B cell (primary cell): ENCODE data around the gene NRL. TPM values are rescaled to one million over a fixed set of nuclear protein-coding genes. Genes with fewer than 3 reads are reported as not detected.

Experiments
- ATAC-seq: fragments of 200-7000 bp; cut with Tn5 transposase; one replicate; pipeline ENCODE4 v1.10.0; 2021; ENCODE audit warnings: low read depth, mild to moderate bottlenecking, moderate number of reproducible peaks, moderate library complexity
- CTCF ChIA-PET: fragments of 350-600 bp; sonication (Branson Sonifier 250); formaldehyde crosslinking; loops from one replicate; lab custom pipeline; 2021; ENCODE audit warnings: antibody characterized with exemption, inconsistent platforms; lab: Charles Lee
- POLR2A ChIA-PET: fragments of 350-600 bp; sonication (Branson Sonifier 250); formaldehyde crosslinking; loops from one replicate; lab custom pipeline; 2021; ENCODE audit warnings: antibody characterized with exemption; lab: Charles Lee
- DNase-seq: peaks from one replicate; pipeline ENCODE4 v3.0.0; 2013
- H2AFZ ChIP-seq: 2 replicates; pipeline ENCODE4 v1.6.1; 2012; ENCODE audit warnings: mild to moderate bottlenecking, low read depth, low read length; ENCODE audit not compliant: insufficient read depth, poor library complexity, severe bottlenecking
- H3K27ac ChIP-seq, 2 donors: 1 replicate in 1 of 2; 2 replicates in 1 of 2; pipeline ENCODE4 v1.5.1; 2012 to 2013; ENCODE audit warnings: low read length in 2 of 2, mild to moderate bottlenecking in 2 of 2, moderate library complexity in 1 of 2
- H3K27me3 ChIP-seq, 4 experiments: fragments of 200-600 bp in 1 of 4; sonication (generic) in 1 of 4; replicated peaks in 1 of 4; 1 replicate in 2 of 4; 2 replicates in 2 of 4; pipeline versions ENCODE4 v1.6.1 to v1.7.0; 2013 to 2016; ENCODE audit warnings: low read length in 3 of 4, mild to moderate bottlenecking in 2 of 4, mixed read lengths in 1 of 4, moderate library complexity in 1 of 4; ENCODE audit not compliant: insufficient read depth in 4 of 4, control insufficient read depth in 3 of 4; ENCODE audit errors: control extremely low read depth in 1 of 4
- H3K36me3 ChIP-seq, 2 experiments: replicated peaks in 1 of 2; 1 replicate in 1 of 2; 2 replicates in 1 of 2; pipeline versions ENCODE4 v1.6.1 to v1.7.1; 2013; ENCODE audit warnings: low read length in 1 of 2; ENCODE audit not compliant: insufficient read depth in 2 of 2, control insufficient read depth in 1 of 2; ENCODE audit errors: control extremely low read depth in 1 of 2, extremely low read depth in 1 of 2
- H3K4me1 ChIP-seq, 2 donors: fragments of 200-600 bp in 1 of 2; sonication (generic) in 1 of 2; 1 replicate in 1 of 2; 2 replicates in 1 of 2; pipeline versions ENCODE4 v1.5.1 to v1.6.1; 2013 to 2017; ENCODE audit warnings: low read length in 2 of 2; ENCODE audit not compliant: control insufficient read depth in 2 of 2, insufficient read depth in 2 of 2
- H3K4me2 ChIP-seq: replicated peaks from 2 replicates; pipeline ENCODE3; 2012; ENCODE audit warnings: mild to moderate bottlenecking, low read depth, low read length; ENCODE audit not compliant: poor library complexity, severe bottlenecking
- H3K4me3 ChIP-seq, 5 experiments: fragments of 200-600 bp in 1 of 5; sonication (generic) in 1 of 5; 1 replicate in 3 of 5; 2 replicates in 2 of 5; pipeline versions ENCODE4 v1.5.1 to v1.7.0; 2011 to 2016; ENCODE audit warnings: low read length in 4 of 5, mild to moderate bottlenecking in 4 of 5, low read depth in 2 of 5, control low read depth in 1 of 5, moderate library complexity in 1 of 5; ENCODE audit not compliant: insufficient read depth in 1 of 5; ENCODE audit errors: control extremely low read depth in 1 of 5, extremely low read depth in 1 of 5
- H3K79me2 ChIP-seq: fragments of 200-600 bp; sonication (generic); one replicate; pipeline ENCODE4 v1.6.0; 2016; ENCODE audit warnings: low read length; ENCODE audit not compliant: control insufficient read depth, insufficient read depth
- H3K9ac ChIP-seq: fragments of 200-600 bp; sonication (generic); 2 replicates; pipeline ENCODE4 v1.6.1; 2017; ENCODE audit warnings: mild to moderate bottlenecking, low read length, moderate library complexity
- H3K9me3 ChIP-seq, 3 donors: one replicate each; pipeline versions ENCODE4 v1.6.1 to v1.7.1; 2013; ENCODE audit warnings: low read length in 2 of 3; ENCODE audit not compliant: control insufficient read depth in 2 of 3, insufficient read depth in 1 of 3; ENCODE audit errors: control extremely low read depth in 1 of 3
- H4K20me1 ChIP-seq: 2 replicates; pipeline ENCODE4 v1.6.0; 2012; ENCODE audit warnings: mild to moderate bottlenecking, low read length; ENCODE audit not compliant: insufficient read depth, control insufficient read depth, poor library complexity, severe bottlenecking
- H3K27ac Mint-ChIP-seq: one replicate; pipeline ENCODE4 v1.8.0; 2021; ENCODE audit warnings: mixed read lengths
- H3K27me3 Mint-ChIP-seq: one replicate; pipeline ENCODE4 v1.8.0; 2021; ENCODE audit warnings: mixed read lengths
- H3K4me1 Mint-ChIP-seq: one replicate; pipeline ENCODE4 v1.8.0; 2021; ENCODE audit warnings: mixed read lengths
- H3K4me3 Mint-ChIP-seq: one replicate; pipeline ENCODE4 v1.8.0; 2021; ENCODE audit warnings: mixed read lengths
- H3K9me3 Mint-ChIP-seq: one replicate; pipeline ENCODE4 v1.8.0; 2022; ENCODE audit warnings: mixed read lengths; ENCODE audit not compliant: insufficient read depth
- CTCF ChIP-seq: fragments of 200-600 bp; IDR thresholded peaks from one replicate; pipeline ENCODE4 v1.8.0; 2022; ENCODE audit warnings: antibody characterized with exemption, mild to moderate bottlenecking
- EZH2 ChIP-seq: IDR thresholded peaks from 2 replicates; pipeline ENCODE4 v1.6.1; 2012; ENCODE audit warnings: borderline replicate concordance, low read depth, mild to moderate bottlenecking, moderate library complexity, low read length; ENCODE audit not compliant: insufficient read depth, poor library complexity, severe bottlenecking
- WGBS: methylation state at CpG from one replicate; pipeline ENCODE4 v1.1.5; 2013; ENCODE audit warnings: missing lambda C conversion rate; ENCODE audit not compliant: insufficient coverage; 5-methylcytosine and 5-hydroxymethylcytosine counted together
- intact Hi-C: fragments of 100-400 bp; cut with micrococcal nuclease; formaldehyde crosslinking; loops from one replicate; pipeline ENCODE4 v1.10.0; 2022
- polyA plus RNA-seq: library from polyadenylated mRNA; depleted of rRNA; stranded (reverse); fragments of >200 nt; gene quantifications from 2 replicates; pipeline ENCODE4 v1.2.3, GENCODE V29; 2012
- total RNA-seq, 2 donors: library from RNA; stranded (reverse); fragments of 120-200 nt in 1 of 2; gene quantifications; 1 replicate in 1 of 2; 2 replicates in 1 of 2; pipeline versions ENCODE4 v1.2.3 to v1.2.4, GENCODE V29; 2013 to 2022

Gene NRL
- total and polyA plus RNA-seq, 2 donors (not counting 1 experiment from before 2014, with no cell fraction given), result 7.0 to 8.8 TPM

- ChIA-PET CTCF (interaction anchor here (0.8 to 1.5 kb wide), 3 partner anchors 14 to 37 kb away, joined by 3 to 4 read pairs (median 3); no protein-coding TSS in a partner anchor), POLR2A (interaction anchor here (0.7 kb wide), 1 partner anchor 11 kb away, joined by 4 read pairs; no protein-coding TSS in a partner anchor)
- 93% methylated on average over 10 of the region's 12 CpGs for WGBS
- Mint-ChIP-seq H3K4me1 (peaks cover 20% of the 10 kb centered on the region), H3K9me3 (no peaks in the 10 kb centered on the region), H3K4me3 (no peak overlapping the region), H3K27ac (no peak overlapping the region), H3K27me3 (peaks cover 4% of the 10 kb centered on the region)
- Histone ChIP-seq H3K9ac (no peak overlapping the region), H3K4me1 (peaks cover 13 to 17% of the 10 kb centered on the region in 2 donors), H3K4me3 (no peak overlapping the region), H3K36me3 (no peaks in the 10 kb centered on the region), H3K79me2 (peaks cover under 1% of the 10 kb centered on the region), H3K4me2 (no peak overlapping the region), H3K9me3 (no peaks in the 10 kb centered on the region), H3K27me3 (peaks cover 0 to 4% (median 0%) of the 10 kb centered on the region in 4 experiments), H4K20me1 (no peaks in the 10 kb centered on the region), H3K27ac (no peak overlapping the region), H2AFZ (no peak overlapping the region)
- DNase-seq, result no peak
- intact Hi-C loops, result no loop called here
- TF ChIP-seq CTCF, result no peak
- TF ChIP-seq EZH2, result no peak
- ATAC-seq, result no peak
These were observed 42.8 kb downstream of the NRL start for GRCh38 chr14:24071836-24072430.

GRCh38 chr14:24071144-24071697, 43.5 kb downstream of the NRL start, which contains the start of gene CPNE6:
Gene CPNE6, plus strand, starts transcription at chr14:24071562. Its CDS starts 1,375 bp downstream, at chr14:24072937.
- no peak within 1 kb of the TSS for H3K27ac ChIP-seq
- H3K4me2 ChIP-seq, result no peak within 1 kb of the TSS
- H3K27me3 Mint-ChIP-seq, result peaks cover 4% of the 10 kb centered on the region
- H3K36me3 ChIP-seq, result no peaks in the 10 kb centered on the region
- WGBS, result 88% methylated on average over 14 of the region's 19 CpGs
- no peak for ATAC-seq
- no peak within 1 kb of the TSS for H2AFZ ChIP-seq
- intact Hi-C loops, result no loop called here
- H3K9me3 Mint-ChIP-seq, result no peaks in the 10 kb centered on the region
- H3K4me1 ChIP-seq, result peaks cover 13 to 15% of the 10 kb centered on the region in 2 donors
- no peak within 1 kb of the TSS for H3K4me3 ChIP-seq
- no peak for DNase-seq
- no peak within 1 kb of the TSS for H3K9ac ChIP-seq
- no peaks in the 10 kb centered on the region for H4K20me1 ChIP-seq
- ChIA-PET CTCF (interaction anchor here (1.5 kb wide), 2 partner anchors 17 to 37 kb away, joined by 4 to 5 read pairs; no protein-coding TSS in a partner anchor), POLR2A (interaction anchor here (0.6 to 0.7 kb wide), 2 partner anchors 12 to 1199 kb away, joined by 3 to 4 read pairs; no protein-coding TSS in a partner anchor)
- peaks cover 0 to 4% (median 0%) of the 10 kb centered on the region in 4 experiments for H3K27me3 ChIP-seq
- no peaks in the 10 kb centered on the region for H3K79me2 ChIP-seq
- no peak within 1 kb of the TSS for H3K27ac Mint-ChIP-seq
- peaks cover 15% of the 10 kb centered on the region for H3K4me1 Mint-ChIP-seq
- H3K4me3 Mint-ChIP-seq, result no peak within 1 kb of the TSS
- TF ChIP-seq CTCF (no peak), EZH2 (no peak)
- H3K9me3 ChIP-seq, result no peaks in the 10 kb centered on the region
